Neural cell (in vitro differentiated cells): ENCODE measurements around the gene ARMH3. TPM values are rescaled to one million over a fixed set of nuclear protein-coding genes. Genes with fewer than 3 reads are reported as not detected.

ENCODE experiments used
- H2AFZ ChIP-seq: fragments of 200-600, 300-800 bp; sonication (generic), shearing (Covaris generic); 2 replicates; pipeline ENCODE4 v1.6.0; 2014; ENCODE audit warnings: low read depth, mild to moderate bottlenecking, antibody characterized with exemption, low read length, moderate library complexity
- H3F3A ChIP-seq: fragments of 200-600 bp; shearing (Covaris generic); 2 replicates; pipeline ENCODE4 v1.6.1; 2016; ENCODE audit warnings: mild to moderate bottlenecking, moderate library complexity, mixed read lengths, antibody characterized with exemption, low read length; ENCODE audit not compliant: insufficient read depth, poor library complexity, severe bottlenecking
- H3K27ac ChIP-seq: fragments of 200-600, 300-800 bp; sonication (generic), shearing (Covaris generic); 2 replicates; pipeline ENCODE4 v1.5.1; 2014; ENCODE audit warnings: mild to moderate bottlenecking, low read length, moderate library complexity
- H3K27me3 ChIP-seq: fragments of 300-800, 200-600 bp; sonication (generic), shearing (Covaris generic); 2 replicates; pipeline ENCODE4 v1.6.0; 2014; ENCODE audit warnings: mild to moderate bottlenecking, low read depth, low read length, moderate library complexity; ENCODE audit not compliant: insufficient read depth
- H3K36me3 ChIP-seq: fragments of 300-800, 200-600 bp; sonication (generic), shearing (Covaris generic); 2 replicates; pipeline ENCODE4 v1.5.1; 2014; ENCODE audit warnings: mild to moderate bottlenecking, antibody characterized with exemption, low read length, moderate library complexity; ENCODE audit not compliant: insufficient read depth
- H3K4me2 ChIP-seq: fragments of 300-800, 200-600 bp; sonication (generic), shearing (Covaris generic); 2 replicates; pipeline ENCODE4 v1.6.0; 2014; ENCODE audit warnings: mild to moderate bottlenecking, low read length
- H3K4me3 ChIP-seq: fragments of 300-800, 200-600 bp; sonication (generic), shearing (Covaris generic); 2 replicates; pipeline ENCODE4 v1.5.1; 2014; ENCODE audit warnings: mild to moderate bottlenecking, low read length, moderate library complexity
- H3K79me2 ChIP-seq: fragments of 200-600 bp; shearing (Covaris generic); replicated peaks from 2 replicates; pipeline ENCODE4 v1.6.0; 2014; ENCODE audit warnings: mild to moderate bottlenecking, low read length, moderate library complexity; ENCODE audit not compliant: insufficient read depth
- H3K9ac ChIP-seq: fragments of 300-800, 200-600 bp; sonication (generic), shearing (Covaris generic); 2 replicates; pipeline ENCODE4 v1.6.1; 2016; ENCODE audit warnings: mild to moderate bottlenecking, low read length, mixed read lengths
- H3K9me2 ChIP-seq: fragments of 200-600 bp; shearing (Covaris generic); 2 replicates; pipeline ENCODE4 v1.6.1; 2016; ENCODE audit warnings: mild to moderate bottlenecking, low read length, mixed read lengths; ENCODE audit not compliant: insufficient read depth
- H3K9me3 ChIP-seq: fragments of 200-600, 300-800 bp; sonication (generic), shearing (Covaris generic); 2 replicates; pipeline ENCODE4 v1.6.1; 2016; ENCODE audit warnings: mild to moderate bottlenecking, mixed run types, low read length, moderate library complexity, mixed read lengths
- H4K20me1 ChIP-seq: fragments of 200-600 bp; shearing (Covaris generic); 2 replicates; pipeline ENCODE4 v1.6.1; 2016; ENCODE audit warnings: mild to moderate bottlenecking, mixed run types; ENCODE audit not compliant: insufficient read depth
- CTCF ChIP-seq: fragments of 450-650 bp; IDR thresholded peaks from 2 replicates; pipeline ENCODE4 v1.5.1; 2014; ENCODE audit warnings: antibody characterized with exemption, mild to moderate bottlenecking, moderate library complexity; ENCODE audit not compliant: poor library complexity, severe bottlenecking
- EP300 ChIP-seq: fragments of 450-650 bp; conservative IDR thresholded peaks from 2 replicates; pipeline ENCODE4 v1.6.1; 2014; ENCODE audit warnings: antibody characterized with exemption, mild to moderate bottlenecking, moderate library complexity; ENCODE audit not compliant: poor library complexity, severe bottlenecking
- EZH2 ChIP-seq: fragments of 200-600, 300-800 bp; shearing (Covaris generic), sonication (generic); IDR thresholded peaks from 2 replicates; pipeline ENCODE4 v1.6.1; 2014; ENCODE audit warnings: antibody characterized with exemption, low read length, borderline replicate concordance, mild to moderate bottlenecking; ENCODE audit not compliant: insufficient read depth, poor library complexity, severe bottlenecking
- MXI1 ChIP-seq: fragments of 450-650 bp; conservative IDR thresholded peaks from 2 replicates; pipeline ENCODE4 v1.6.1; 2014; ENCODE audit warnings: antibody characterized with exemption, mild to moderate bottlenecking; ENCODE audit not compliant: poor library complexity, severe bottlenecking
- POLR2AphosphoS5 ChIP-seq: IDR thresholded peaks from 2 replicates; pipeline ENCODE4 v1.6.1; 2012
- RAD21 ChIP-seq: fragments of 450-650 bp; conservative IDR thresholded peaks from 2 replicates; pipeline ENCODE4 v1.6.1; 2014; ENCODE audit warnings: antibody characterized with exemption, mild to moderate bottlenecking, moderate library complexity
- REST ChIP-seq: IDR thresholded peaks from 2 replicates; pipeline ENCODE4 v1.6.1; 2012; ENCODE audit warnings: borderline replicate concordance
- SMC3 ChIP-seq: fragments of 450-650 bp; conservative IDR thresholded peaks from 2 replicates; pipeline ENCODE4 v1.6.1; 2014; ENCODE audit warnings: antibody characterized with exemption, mild to moderate bottlenecking, moderate library complexity; ENCODE audit not compliant: poor library complexity
- TAF1 ChIP-seq: IDR thresholded peaks from 2 replicates; pipeline ENCODE4 v1.6.1; 2012; ENCODE audit warnings: low read depth
- polyA plus RNA-seq: library from polyadenylated mRNA; depleted of rRNA; stranded (reverse); fragments of >200 nt; gene quantifications from 2 replicates; pipeline ENCODE4 v1.2.3, GENCODE V29; 2014

ARMH3 gene
- polyA plus RNA-seq, 1 donor from 2014 or later: 13.4 TPM

- no peaks in the 10 kb centered on the region for H3K9me3 ChIP-seq
- no peaks in the 10 kb centered on the region for H3K36me3 ChIP-seq
- no peak overlapping the region for H3K4me3 ChIP-seq
- TF ChIP-seq TAF1 (no peak), EZH2 (no peak), SMC3 (no peak), RAD21 (no peak), CTCF (no peak), EP300 (no peak), REST (no peak), POLR2AphosphoS5 (no peak), MXI1 (no peak)
- H3K9ac ChIP-seq: no peak overlapping the region
- H3K27ac ChIP-seq: no peak overlapping the region
- no peaks in the 10 kb centered on the region for H3K27me3 ChIP-seq
- no peak overlapping the region for H2AFZ ChIP-seq
- no peak overlapping the region for H3K4me2 ChIP-seq
- H3F3A ChIP-seq: no peaks in the 10 kb centered on the region
- no peaks in the 10 kb centered on the region for H3K9me2 ChIP-seq
- no peaks in the 10 kb centered on the region for H3K79me2 ChIP-seq
- no peaks in the 10 kb centered on the region for H4K20me1 ChIP-seq
These were observed 94.1 kb downstream of the ARMH3 start for GRCh38 chr10:101961591-101962498.

GRCh38 chr10:101960879-101961395, 95.0 kb downstream of the ARMH3 start:
- H3K9me2 ChIP-seq: no peaks in the 10 kb centered on the region
- H3K36me3 ChIP-seq: no peaks in the 10 kb centered on the region
- H3K4me3 ChIP-seq: no peak overlapping the region
- H3K4me2 ChIP-seq: no peak overlapping the region
- H3F3A ChIP-seq: no peaks in the 10 kb centered on the region
- H2AFZ ChIP-seq: no peak overlapping the region
- no peak overlapping the region for H3K9ac ChIP-seq
- TF ChIP-seq REST (no peak), SMC3 (no peak), POLR2AphosphoS5 (no peak), TAF1 (no peak), MXI1 (no peak), CTCF (no peak), RAD21 (no peak), EZH2 (no peak), EP300 (no peak)
- H4K20me1 ChIP-seq: no peaks in the 10 kb centered on the region
- no peak overlapping the region for H3K27ac ChIP-seq
- no peaks in the 10 kb centered on the region for H3K27me3 ChIP-seq
- no peaks in the 10 kb centered on the region for H3K9me3 ChIP-seq
- no peaks in the 10 kb centered on the region for H3K79me2 ChIP-seq
